Thyroid gland (tissue), 4 donors: Measurements from ENCODE around the gene ACVRL1.

ENCODE experiments used
- CTCF ChIP-seq, 6 experiments: fragments of 200-600 bp in 3 of 6; fragments of 450-650 bp in 3 of 6; sonication (generic) in 3 of 6; IDR thresholded peaks; one replicate each; pipeline ENCODE4 v1.5.1; 2016 to 2019; ENCODE audit warnings: antibody characterized with exemption in 6 of 6, mild to moderate bottlenecking in 2 of 6, inconsistent platforms in 1 of 6, moderate library complexity in 1 of 6
- POLR2A ChIP-seq, 2 donors: fragments of 450-650 bp; IDR thresholded peaks; one replicate each; pipeline ENCODE4 v1.6.1; 2017; ENCODE audit warnings: antibody characterized with exemption in 2 of 2, mild to moderate bottlenecking in 2 of 2, moderate library complexity in 1 of 2

- TF ChIP-seq CTCF (IDR thresholded peaks at IDR 0.05) (no peak), POLR2A (IDR thresholded peaks at IDR 0.05) (no peak)
Measured at GRCh38 chr12:51917746-51918453, 10.6 kb downstream of the ACVRL1 start.
